ENCODE data around the gene EAF1.

GRCh38 chr3:15450438-15451215 lies 23.2 kb downstream of the EAF1 start:
- TF ChIP-seq TARDBP (IDR thresholded peaks at IDR 0.05), result no peak
- TF ChIP-seq ELF4 (IDR thresholded peaks at IDR 0.05), result no peak

Data from HEK293T (cell line).